Thymus (tissue), 11 donors: Measurements from ENCODE around the gene PCNX3. TPM values are rescaled to one million over a fixed set of nuclear protein-coding genes. Genes with fewer than 3 reads are reported as not detected.
"Not testable (repeated sequence)": the region's sequence is repeated elsewhere in the genome, so short reads cannot be mapped to it uniquely, and the experiment has no call there.

ENCODE experiments used
- DNase-seq, 9 donors: peaks; one replicate each; pipeline ENCODE4 v3.0.0-alpha.2; 2013; ENCODE audit warnings: low spot score in 9 of 9, low read depth in 6 of 9, missing footprints in 1 of 9
- H3K27ac ChIP-seq, 2 donors: one replicate each; pipeline ENCODE4 v1.5.1; 2013; ENCODE audit warnings: control low read depth in 1 of 2, low read depth in 1 of 2, low read length in 1 of 2, mild to moderate bottlenecking in 1 of 2, moderate library complexity in 1 of 2
- H3K27me3 ChIP-seq, 2 donors: one replicate each; pipeline ENCODE4 v1.5.1; 2013; ENCODE audit warnings: low read length in 1 of 2; ENCODE audit not compliant: control insufficient read depth in 2 of 2, insufficient read depth in 1 of 2
- H3K36me3 ChIP-seq, 2 donors: one replicate each; pipeline ENCODE4 v1.5.1; 2013; ENCODE audit warnings: low read length in 1 of 2, mild to moderate bottlenecking in 1 of 2, moderate library complexity in 1 of 2; ENCODE audit not compliant: control insufficient read depth in 2 of 2, insufficient read depth in 2 of 2
- H3K4me1 ChIP-seq, 2 donors: one replicate each; pipeline ENCODE4 v1.5.1; 2013; ENCODE audit warnings: low read length in 2 of 2; ENCODE audit not compliant: control insufficient read depth in 2 of 2, insufficient read depth in 2 of 2
- H3K4me3 ChIP-seq, 2 donors: one replicate each; pipeline ENCODE4 v1.5.1; 2013; ENCODE audit warnings: low read length in 2 of 2, control low read depth in 1 of 2, mild to moderate bottlenecking in 1 of 2
- H3K9me3 ChIP-seq, 2 donors: one replicate each; pipeline ENCODE4 v1.5.1; 2013; ENCODE audit warnings: low read length in 1 of 2, mild to moderate bottlenecking in 1 of 2; ENCODE audit not compliant: control insufficient read depth in 2 of 2, insufficient read depth in 1 of 2
- WGBS: extraction: QIAGEN DNeasy Blood & Tissue Kit; methylation state at CpG from one replicate; pipeline ENCODE4 v1.1.7; 2013; 5-methylcytosine and 5-hydroxymethylcytosine counted together
- polyA plus RNA-seq: library from polyadenylated mRNA; stranded (reverse); fragments of 200-250 nt; gene quantifications from one replicate; pipeline ENCODE4 v1.2.3, GENCODE V29; 2013
- total RNA-seq: library from RNA; stranded (reverse); fragments of 120-200 nt; gene quantifications from one replicate; pipeline ENCODE4 v1.2.4, GENCODE V29; 2013
- donor health status: healthy.

The PCNX3 gene
- total and polyA plus RNA-seq, 2 donors = 7.4 to 23.4 TPM

GRCh38 chr11:65661599-65662246 is 46.1 kb downstream of the PCNX3 start:
- WGBS = 75% methylated on average over 25 of the region's 25 CpGs
- H3K4me3 ChIP-seq = peak overlapping the region; percentile 93 to 97
- peaks cover 46 to 49% of the 10 kb centered on the region in 2 donors for H3K36me3 ChIP-seq
- H3K4me1 ChIP-seq = peaks cover 9 to 22% of the 10 kb centered on the region in 2 donors
- DNase-seq = no peak
- peak overlapping the region; percentile 70 to 90 for H3K27ac ChIP-seq
- H3K27me3 ChIP-seq = no peaks in the 10 kb centered on the region
- H3K9me3 ChIP-seq = no peaks in the 10 kb centered on the region

GRCh38 chr11:65662247-65662798 is 46.7 kb downstream of the PCNX3 start:
- DNase-seq = no peak
- H3K4me3 ChIP-seq = peak overlapping the region; percentile 93 to 97
- H3K36me3 ChIP-seq = peaks cover 41 to 43% of the 10 kb centered on the region in 2 donors
- H3K4me1 ChIP-seq = peaks cover 9 to 22% of the 10 kb centered on the region in 2 donors
- no peaks in the 10 kb centered on the region for H3K27me3 ChIP-seq
- H3K9me3 ChIP-seq = no peaks in the 10 kb centered on the region
- H3K27ac ChIP-seq = peak overlapping the region; percentile 70 to 90
- 1% methylated on average over 29 of the region's 29 CpGs for WGBS

- no peaks in the 10 kb centered on the region for H3K27me3 ChIP-seq
- DNase-seq = peak in 8 of 9 donors; percentile 62 to 92 (median 81)
- H3K4me3 ChIP-seq = peak within 1 kb of the TSS; percentile 93 to 97
- peak within 1 kb of the TSS; percentile 90 to 93 for H3K27ac ChIP-seq
- H3K9me3 ChIP-seq = no peaks in the 10 kb centered on the region
- peaks cover 9 to 22% of the 10 kb centered on the region in 2 donors for H3K4me1 ChIP-seq
- WGBS = under 1% methylated on average over 91 of the region's 91 CpGs
- H3K36me3 ChIP-seq = peaks cover 34 to 36% of the 10 kb centered on the region in 2 donors
Measured at GRCh38 chr11:65662799-65663638, 47.4 kb downstream of the PCNX3 start, which contains the start of gene RELA. TSS of gene RELA (minus strand) at chr11:65662916. CDS start at chr11:65662832, 84 bp downstream.

GRCh38 chr11:65663639-65664200 is 48.1 kb downstream of the PCNX3 start:
- 3% methylated on average over 15 of the region's 15 CpGs for WGBS
- Histone ChIP-seq H3K4me1 (peaks cover 9 to 22% of the 10 kb centered on the region in 2 donors), H3K4me3 (peak overlapping the region; percentile 93 to 97), H3K9me3 (no peaks in the 10 kb centered on the region), H3K27me3 (no peaks in the 10 kb centered on the region), H3K36me3 (peaks cover 27 to 29% of the 10 kb centered on the region in 2 donors), H3K27ac (peak overlapping the region; percentile 90 to 93)
- peak in 1 of 9 donors; percentile 60 for DNase-seq

- Histone ChIP-seq H3K36me3 (no peaks in the 10 kb centered on the region), H3K9me3 (no peaks in the 10 kb centered on the region)
Measured at GRCh38 chr11:65672180-65672860, 56.7 kb downstream of the PCNX3 start.

GRCh38 chr11:65672982-65673381 is 57.4 kb downstream of the PCNX3 start:
- 92% methylated on average over 2 of the region's 2 CpGs for WGBS
- Histone ChIP-seq H3K36me3 (no peaks in the 10 kb centered on the region), H3K4me1 (no peaks in the 10 kb centered on the region), H3K9me3 (no peaks in the 10 kb centered on the region), H3K4me3 (no peak overlapping the region), H3K27ac (no peak overlapping the region), H3K27me3 (no peaks in the 10 kb centered on the region)
- DNase-seq = no peak

More at GRCh38 chr11:65672180-65672860, 56.7 kb downstream of the PCNX3 start:
- H3K27ac ChIP-seq = no peak overlapping the region
- H3K4me3 ChIP-seq = no peak overlapping the region
- H3K4me1 ChIP-seq = no peaks in the 10 kb centered on the region
- H3K27me3 ChIP-seq = no peaks in the 10 kb centered on the region
- no peak for DNase-seq

- H3K27ac ChIP-seq = no peak overlapping the region
- no peak for DNase-seq
- H3K36me3 ChIP-seq = no peaks in the 10 kb centered on the region
- 78% methylated on average over 5 of the region's 5 CpGs for WGBS
- no peaks in the 10 kb centered on the region for H3K27me3 ChIP-seq
- no peak overlapping the region for H3K4me3 ChIP-seq
- no peaks in the 10 kb centered on the region for H3K9me3 ChIP-seq
- H3K4me1 ChIP-seq = no peaks in the 10 kb centered on the region
Measured at GRCh38 chr11:65680192-65680743, 64.7 kb downstream of the PCNX3 start.

GRCh38 chr11:65683480-65683879 is 67.9 kb downstream of the PCNX3 start:
- H3K4me1 ChIP-seq, DNase-seq, H3K9me3 ChIP-seq, H3K36me3 ChIP-seq, H3K27ac ChIP-seq, H3K4me3 ChIP-seq, H3K27me3 ChIP-seq: not testable (repeated sequence)
- WGBS = 96% methylated on average over 6 of the region's 6 CpGs
